HG03439 (cell line): Measurements from ENCODE around the gene TMCO2.
"Not testable (repeated sequence)": the region's sequence is repeated elsewhere in the genome, so short reads cannot be mapped to it uniquely, and the experiment has no call there.

ENCODE experiments used
- ATAC-seq: cut with Tn5 transposase; IDR thresholded peaks from one replicate; pipeline ENCODE4 v1.9.1; 2021; ENCODE audit warnings: mild to moderate bottlenecking, moderate library complexity; ENCODE audit not compliant: unreplicated experiment

TMCO2 gene

DNA sequence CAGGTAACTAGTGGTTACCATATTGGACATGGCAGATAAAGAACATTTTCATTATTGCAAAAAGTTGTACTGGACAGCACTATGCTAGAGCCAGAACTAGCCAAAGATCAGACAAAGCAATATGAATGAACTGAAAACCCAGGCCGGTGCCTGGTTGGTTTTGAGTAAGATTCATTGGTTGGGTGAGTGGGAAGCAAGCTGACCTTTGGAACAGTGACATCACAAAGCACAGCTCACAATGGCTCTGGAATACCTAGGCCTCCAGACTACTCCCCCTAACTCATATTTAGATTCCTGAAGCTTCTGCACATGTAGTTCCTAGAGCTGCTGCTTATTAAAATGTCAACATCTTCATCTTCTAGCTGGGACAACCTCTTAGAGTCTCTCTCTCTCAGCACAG lies at the start of gene TMCO2:
Gene TMCO2, plus strand, starts transcription at position 283 of the 400 bp plus-strand sequence. Its CDS starts 57 bp downstream, at position 340.
- no peak for ATAC-seq

DNA sequence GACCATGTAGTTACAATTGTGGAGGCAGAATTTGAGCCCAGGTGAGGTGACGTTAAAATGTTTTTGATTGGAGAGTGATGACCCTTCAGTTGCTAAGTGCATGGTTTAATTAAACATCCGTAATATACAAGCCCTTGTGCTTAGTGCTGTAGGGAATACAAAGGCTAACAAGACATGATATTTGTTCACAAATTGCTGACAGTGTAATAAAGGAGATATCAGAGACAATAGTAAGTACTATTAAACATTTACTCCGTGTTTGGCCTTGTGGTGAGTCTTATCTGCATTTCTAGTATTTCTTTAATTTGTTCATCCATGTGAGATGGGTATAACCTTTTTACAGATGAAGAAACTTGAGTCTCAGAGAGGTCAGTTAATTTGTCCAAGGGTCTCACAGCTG lies 48.6 kb upstream of the TMCO2 start:
- no peak for ATAC-seq

DNA sequence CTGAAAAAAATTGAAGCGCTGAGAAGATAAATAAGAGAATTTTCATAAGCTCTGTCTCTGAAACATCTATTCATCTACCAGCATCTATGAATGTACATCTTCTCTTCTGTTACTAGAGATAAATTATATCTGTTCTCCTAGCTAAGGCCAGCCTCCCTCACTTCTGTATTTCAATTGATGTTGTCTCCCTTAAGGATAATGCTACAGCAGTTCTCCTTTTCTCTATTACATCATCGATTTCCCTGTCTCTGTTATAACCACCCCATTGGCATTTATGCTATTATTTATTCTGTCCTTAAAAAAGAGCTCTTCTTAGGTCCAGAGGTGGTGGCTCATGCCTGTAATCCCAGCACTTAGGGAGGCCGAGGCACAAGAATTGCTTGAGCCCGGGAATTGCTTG lies 42.9 kb upstream of the TMCO2 start:
- ATAC-seq: no peak

DNA sequence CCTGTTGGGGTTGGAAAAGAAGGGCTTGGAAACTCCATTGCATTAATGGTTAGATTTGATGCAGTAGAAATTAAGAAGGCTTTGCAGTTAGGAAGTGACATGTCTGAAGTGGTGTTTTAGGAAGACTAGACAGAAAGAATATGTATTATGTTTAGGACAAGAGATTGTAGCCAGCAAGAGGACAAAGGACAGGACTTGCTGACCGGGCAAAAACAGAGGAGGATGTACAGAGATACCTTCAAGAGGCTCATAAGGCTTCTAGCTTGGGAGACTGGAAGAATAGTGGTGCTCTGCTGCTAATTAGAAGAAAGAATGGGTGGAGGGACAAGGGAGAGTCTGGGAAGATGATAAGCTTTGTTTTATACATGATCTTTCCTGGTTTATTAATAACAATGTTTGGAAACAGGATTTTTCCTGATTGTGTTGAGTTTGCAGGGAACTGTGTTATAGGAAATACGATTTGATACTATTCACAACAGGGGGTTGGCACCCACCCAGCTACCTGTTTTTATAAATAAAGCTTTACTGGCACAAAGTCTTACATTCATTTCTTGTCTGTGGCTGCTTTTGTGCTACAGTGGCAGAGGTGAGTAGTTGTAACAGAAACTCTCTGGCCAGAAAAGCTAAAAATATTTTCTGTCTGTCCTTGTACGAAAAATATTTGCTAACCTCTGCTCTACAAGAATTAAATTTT lies 37.1 kb upstream of the TMCO2 start:
- no peak for ATAC-seq

DNA sequence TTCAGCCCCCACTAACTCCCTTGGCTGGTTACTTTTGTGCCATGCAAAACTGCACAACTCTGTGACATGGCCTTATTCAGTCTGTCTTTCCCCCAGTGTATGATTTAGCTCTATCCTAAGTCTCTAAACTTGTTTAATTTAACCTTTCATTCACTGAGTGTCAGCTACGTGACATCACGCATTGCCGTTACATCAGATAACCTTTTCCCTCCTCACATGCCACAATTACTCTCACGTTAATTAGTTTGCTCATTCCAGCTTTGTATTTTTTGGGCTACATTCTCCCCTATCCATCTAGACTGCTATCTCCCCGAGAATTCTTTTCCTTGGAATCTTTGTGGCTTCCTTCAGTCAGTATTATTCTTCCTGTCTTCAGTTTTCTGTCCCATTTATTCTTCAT lies 29.4 kb upstream of the TMCO2 start:
- ATAC-seq: no peak

DNA sequence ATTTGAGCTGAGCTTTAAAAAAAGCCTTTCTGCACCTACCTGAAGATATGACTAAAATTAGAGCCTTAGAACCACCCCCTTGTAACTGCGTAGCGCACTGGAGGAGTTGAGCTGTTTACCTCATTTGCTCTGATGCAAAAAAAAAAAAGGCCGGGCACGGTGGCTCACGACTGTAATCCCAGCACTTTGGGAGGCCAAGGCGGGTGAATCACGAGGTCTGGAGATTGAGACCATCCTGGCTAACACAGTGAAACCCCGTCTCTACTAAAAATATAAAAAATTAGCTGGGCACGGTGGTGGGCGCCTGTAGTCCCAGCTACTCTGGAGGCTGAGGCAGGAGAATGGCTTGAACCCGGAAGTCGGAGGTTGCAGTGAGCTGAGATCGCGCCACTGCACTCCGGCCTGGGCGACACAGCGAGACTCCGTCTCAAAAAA lies 26.2 kb upstream of the TMCO2 start:
- not testable (repeated sequence) for ATAC-seq

DNA sequence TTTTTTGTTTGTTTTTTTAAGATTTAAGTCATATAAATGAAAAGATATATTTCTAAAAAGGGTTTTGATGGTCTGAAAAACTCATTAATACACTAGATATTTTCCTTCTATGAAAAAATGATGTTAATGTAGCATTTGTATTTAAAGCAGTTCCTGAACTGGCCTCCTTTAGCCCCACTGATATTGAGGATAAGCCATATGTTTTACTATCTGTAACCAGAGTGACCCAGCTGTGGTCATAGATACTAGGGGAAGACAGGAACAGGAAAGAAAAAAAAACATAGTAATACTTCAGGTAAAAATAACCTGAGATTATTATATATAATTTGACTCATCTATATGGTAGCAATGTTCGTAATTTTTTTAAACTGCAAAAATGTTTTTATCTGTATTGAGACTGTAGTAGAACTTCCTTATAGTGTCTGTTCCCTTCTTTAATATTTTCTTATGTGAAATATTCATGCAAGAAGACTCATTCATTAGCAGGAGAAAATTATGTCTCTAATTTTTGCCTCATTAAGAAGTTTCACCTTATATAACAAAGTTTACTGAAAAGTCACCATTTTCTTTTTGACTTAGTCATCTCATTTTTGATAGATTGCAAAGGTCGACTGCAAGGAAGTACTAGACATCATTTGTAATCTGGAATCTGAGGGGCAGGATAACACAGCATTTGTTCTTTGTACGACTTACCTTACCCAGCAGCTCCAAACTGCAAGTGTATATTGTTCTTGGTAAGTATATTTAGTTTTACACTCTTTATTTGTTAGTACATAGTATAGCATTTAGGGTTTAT lies 25.6 kb upstream of the TMCO2 start:
- no peak for ATAC-seq

DNA sequence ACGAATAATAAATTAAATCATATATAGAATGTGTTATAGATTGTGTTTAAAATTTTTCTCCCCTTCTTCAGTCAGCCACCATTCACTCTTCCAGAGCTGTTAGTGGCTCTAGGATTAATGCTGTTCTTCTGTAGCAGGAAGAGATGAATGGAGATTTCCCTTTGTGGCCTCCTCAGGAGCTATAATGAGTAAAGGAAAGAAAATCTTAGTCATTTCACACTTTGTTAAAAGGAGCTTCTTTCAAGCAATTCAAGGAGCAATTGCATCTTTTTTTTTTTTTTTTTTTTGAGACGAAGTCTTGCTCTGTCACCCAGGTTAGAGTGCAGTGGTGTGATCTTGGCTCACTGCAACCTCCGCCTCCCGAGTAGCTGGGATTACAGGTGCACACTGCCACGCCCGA lies 23.7 kb upstream of the TMCO2 start:
- no peak for ATAC-seq

DNA sequence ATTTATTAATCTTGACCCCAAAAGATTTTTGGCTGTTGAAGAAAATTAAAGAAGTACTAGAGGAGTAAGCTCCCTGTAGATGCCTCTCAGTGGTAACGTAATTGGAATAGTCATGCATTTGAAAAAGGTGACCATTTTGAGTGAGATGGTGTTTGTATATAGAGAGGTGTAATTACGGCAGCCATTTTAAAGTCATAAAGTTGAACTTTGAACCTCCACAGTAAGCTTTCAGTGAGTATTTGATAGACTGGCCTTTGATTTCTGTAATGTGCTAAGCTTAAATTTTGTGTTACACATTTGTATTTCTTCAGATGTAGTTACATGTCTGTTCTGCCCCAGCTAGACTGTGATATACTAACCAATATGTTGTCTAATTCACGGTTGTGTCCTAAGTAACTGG lies 21.5 kb upstream of the TMCO2 start:
- ATAC-seq: no peak

DNA sequence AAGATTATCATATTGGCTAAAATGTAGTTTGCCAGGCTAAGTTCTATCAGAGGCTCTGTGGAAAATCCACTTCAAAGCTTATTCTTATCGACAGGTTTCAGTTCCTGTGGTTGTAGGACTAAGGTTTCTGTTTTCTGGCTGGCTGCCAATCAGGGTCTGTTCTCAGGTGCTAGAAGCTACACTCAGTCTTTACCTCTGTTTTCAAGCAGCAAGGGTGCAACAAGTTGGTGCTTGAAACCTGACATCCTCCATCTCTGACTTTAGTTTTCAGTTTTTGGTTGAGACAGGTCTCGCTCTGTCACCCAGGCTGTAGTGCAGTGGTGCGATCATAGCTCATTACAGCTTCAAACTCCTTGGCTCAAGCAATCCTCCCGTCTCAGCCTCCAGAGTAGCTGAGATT lies 15.3 kb upstream of the TMCO2 start:
- peak; percentile 80 for ATAC-seq

DNA sequence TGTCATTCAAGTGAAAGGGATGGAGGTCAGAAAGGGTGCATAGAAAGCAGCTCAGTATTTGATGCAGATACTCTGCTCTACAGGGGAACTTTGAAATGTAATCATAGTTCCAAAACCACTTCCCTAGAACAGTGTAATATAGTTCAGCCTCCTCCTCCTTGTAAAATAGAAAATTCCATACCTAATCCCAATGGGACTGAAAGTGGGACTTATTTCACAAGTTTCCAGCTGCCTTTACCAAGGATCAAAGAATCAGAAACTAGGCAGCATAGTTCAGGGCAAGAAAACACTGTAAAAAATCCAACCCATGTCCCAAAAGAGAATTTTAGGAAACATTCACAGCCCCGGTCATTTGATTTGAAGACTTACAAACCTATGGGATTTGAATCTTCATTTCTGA lies 8.1 kb upstream of the TMCO2 start:
- ATAC-seq: no peak

DNA sequence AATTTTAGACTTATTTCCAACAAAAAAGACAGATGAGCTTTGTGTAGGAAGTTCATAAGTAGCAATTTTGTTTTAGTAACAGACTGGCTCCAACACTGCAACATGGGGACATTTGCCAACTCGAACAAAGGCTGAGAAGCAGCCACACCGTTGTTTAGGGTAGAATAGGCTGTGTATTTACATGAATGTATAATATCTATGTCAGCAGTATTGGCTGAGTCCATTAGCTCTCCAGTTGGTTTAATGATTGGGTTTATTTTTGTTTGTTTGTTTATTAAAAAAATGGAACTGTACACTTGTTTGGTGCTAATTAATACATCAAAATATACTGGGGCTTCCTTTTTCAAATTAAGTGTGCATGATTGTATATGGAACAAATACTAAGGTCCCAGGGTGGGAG lies 7.3 kb upstream of the TMCO2 start:
- ATAC-seq: no peak

DNA sequence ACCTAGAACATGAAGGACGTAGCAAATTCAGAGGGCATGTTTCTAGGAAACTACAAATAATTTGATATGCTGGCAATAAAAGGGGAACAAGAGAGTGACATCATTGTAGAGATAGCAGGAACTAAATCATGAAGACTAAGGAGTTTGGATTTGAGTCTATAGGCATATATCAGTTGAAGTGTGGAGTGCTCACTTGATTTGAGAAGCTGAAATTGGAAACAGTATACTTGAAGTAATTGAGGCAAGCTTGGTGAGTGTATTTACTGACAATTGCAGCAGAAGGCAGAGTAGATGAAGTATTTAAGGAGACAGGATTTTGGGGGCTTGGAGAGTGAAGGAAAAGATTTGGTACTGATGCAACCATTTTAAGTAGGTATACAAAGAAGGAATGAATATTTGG lies 6.4 kb upstream of the TMCO2 start:
- no peak for ATAC-seq

DNA sequence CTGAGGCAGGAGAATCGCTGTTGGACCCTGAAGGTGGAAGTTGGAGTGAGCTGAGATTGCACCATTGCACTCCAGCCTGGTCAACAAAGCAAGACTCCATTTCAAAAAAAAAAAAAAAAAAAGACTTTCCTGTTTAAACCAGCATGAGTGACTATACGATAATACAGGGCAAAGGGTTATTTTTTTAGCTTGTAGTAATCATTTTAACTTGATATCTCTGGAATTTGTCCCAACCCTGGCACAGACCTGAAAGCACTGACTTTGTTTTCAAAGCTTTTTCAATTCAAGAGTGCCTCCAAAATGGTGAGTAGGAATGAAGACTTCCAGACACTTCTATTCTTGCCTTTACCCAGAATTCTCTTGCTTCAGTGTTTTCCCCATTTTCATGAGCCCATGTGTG lies 4.4 kb upstream of the TMCO2 start:
- no peak for ATAC-seq

DNA sequence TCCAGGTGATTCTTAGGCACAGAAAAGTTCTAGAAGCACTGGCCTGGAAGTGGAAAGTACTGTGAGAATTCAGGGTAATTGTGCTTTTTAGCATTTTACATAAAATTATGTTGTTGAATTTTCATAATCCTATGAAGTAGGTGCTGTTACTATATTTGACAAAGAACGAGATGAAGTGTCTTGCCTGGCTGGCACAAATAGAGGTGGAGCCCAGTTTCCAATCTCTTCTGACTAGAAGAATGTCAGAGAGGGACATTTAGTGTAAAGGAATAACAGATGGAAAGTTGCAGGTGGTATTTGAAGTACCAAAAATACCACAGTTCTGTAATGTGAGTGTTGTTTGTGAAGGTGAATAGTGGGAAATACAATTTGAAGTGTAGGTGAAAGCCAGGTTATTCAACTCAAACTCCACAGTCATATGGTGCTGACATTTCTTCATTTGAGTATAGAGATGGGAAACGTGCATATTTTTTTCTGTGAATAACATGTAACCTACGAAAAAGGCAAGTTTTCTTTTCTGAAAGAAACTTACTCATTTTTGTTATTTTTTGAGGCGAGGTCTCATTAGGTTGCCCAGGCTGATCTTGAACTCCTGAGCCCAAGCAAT lies 3.5 kb upstream of the TMCO2 start:
- ATAC-seq: no peak

DNA sequence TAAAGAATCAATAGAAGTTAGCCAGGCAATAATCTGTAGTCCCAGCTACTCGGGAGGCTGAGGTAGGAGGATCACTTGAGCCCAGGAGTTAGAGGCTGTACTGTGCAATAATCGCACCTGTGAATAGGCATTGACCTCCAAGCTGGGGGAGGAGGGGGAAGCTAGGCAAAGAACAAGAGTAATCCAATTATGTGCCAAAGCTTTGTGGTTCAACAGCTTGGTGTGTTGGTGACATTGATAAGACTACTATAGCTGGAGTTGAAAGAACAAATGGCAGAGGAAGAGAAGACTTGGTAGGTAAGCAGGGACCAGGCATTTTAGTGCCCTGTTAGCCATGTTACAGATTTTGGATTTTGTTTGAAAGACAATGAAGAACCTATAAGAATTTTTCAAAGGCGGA lies 2.1 kb upstream of the TMCO2 start:
- ATAC-seq: no peak

DNA sequence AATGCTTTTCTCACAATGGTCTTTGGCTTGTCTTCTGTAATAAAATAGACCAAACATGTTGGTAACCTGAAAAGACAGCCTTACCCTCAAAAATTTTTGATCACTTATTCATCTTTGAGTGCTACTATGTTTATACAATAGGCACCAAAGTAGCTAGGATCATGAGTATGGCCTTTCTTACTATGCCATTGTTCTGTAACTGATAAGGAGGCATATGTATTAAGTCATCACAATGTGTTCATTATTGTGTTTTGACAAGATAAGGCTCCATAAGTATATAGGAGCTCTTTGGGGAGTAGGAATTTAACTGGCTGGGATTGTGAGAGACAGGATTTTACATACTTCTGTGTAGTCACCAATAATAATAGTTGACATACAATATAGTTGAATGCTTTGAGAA lies 675 bp downstream of the TMCO2 start:
- no peak for ATAC-seq

DNA sequence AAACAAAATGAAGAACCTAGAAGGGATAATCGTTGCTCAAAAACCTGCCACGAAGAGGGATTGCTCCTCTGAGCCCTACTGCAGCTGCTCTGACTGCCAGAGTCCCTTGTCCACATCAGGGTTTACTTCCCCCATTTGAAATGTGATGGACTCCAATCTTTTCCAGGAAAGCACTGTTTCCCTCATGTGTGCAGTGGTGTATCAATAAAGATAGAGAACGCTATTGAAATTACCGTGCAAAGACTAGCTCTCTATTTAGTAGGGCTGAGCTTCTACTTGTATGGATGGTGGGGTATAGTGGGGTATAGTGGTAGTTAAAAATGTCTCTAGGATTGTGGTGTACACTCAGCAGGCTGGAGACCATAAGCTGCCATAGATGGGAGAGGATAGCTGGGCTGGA lies 3.7 kb downstream of the TMCO2 start:
- no peak for ATAC-seq

DNA sequence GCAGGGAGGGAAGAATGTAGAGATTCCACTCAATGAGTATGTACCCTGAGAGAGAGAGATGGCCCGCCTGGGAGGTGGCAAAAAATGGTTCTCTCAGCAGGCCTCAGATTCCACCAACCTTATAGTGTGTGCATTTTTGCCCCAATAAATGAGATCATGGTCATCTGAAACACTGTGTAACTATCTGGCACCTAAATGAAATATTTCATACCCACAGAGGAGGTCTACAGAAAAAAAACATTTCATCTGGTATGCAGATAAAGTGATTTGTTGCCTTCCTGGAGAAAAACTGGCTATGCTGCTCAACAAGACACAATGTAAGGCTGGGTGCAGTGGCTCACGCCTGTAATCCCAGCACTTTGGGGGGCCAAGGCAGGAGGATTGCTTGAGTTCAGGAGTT lies 4.9 kb downstream of the TMCO2 start:
- ATAC-seq: no peak

DNA sequence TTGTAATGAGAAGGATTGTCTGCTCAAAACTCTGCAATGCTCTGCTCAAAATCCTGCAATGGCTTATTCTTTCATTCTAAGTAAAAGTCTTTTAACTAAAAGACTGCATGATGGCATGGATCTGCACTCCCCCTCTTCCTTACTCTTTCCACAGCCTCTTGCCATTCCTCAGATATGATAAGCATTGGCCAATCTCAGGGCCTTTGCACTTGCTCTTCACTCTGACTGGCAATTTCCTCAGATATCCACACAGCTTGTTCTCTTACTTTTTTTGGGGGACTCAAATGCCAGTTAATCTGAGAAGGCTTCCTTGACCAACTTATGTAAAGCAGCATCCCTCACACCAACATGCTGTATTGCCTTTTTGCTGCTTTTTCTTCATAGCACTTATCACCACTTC lies 7.5 kb downstream of the TMCO2 start:
- ATAC-seq: no peak

DNA sequence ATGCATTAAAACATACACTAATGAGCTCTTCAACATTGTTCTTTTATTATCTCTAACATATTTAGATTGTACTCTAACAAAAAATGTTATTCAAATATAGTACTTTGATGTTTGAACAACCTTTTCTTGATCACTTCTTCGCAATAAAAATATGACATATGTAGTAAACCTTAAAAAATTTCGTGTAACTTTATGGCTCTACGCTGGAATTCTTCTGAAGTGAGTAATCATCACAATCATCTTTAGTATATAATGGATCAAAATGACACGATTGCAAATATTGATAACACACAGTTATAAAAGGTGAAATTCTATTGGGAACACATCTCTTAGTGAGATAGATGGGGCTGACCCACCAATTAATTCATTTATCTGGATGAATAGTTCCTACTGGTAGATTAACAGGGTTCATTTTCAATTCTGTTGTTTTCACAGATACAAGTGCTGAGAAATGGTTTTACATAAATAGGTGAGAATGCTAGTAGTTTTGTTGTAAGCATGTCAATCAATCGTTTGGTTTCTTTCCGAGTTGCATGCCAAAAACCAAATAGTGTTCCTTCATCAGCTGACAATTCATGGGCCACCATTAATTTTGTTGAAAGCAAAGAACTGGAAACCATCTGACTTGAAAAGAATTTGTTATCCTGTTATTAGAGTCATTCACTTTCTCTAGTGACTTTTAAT lies 8.8 kb downstream of the TMCO2 start:
- ATAC-seq: no peak

DNA sequence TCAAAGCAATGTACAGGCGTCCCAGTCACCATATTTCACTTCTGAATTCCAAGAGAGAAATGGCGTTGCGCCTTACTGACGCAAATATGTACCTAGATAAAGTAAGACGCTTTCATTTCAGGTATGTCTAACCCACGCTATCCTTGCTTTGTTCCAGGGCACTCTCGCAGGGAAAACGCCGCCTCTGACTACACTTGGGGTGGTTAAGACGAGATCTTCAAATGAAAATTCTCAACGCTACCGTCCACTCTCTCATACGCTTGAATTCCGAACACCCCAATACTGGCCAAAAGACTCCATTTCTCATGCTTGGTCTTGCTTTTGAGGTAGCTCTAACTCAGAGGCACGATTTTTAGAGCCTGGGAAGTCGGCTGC lies 9.6 kb downstream of the TMCO2 start:
- ATAC-seq: peak; percentile 13
